CD1c-positive myeloid dendritic cell (primary cell): ENCODE results near the gene CDC42SE1.
"Not testable (repeated sequence)": the region's sequence is repeated elsewhere in the genome, so short reads cannot be mapped to it uniquely, and the experiment has no call there.

ENCODE experiments used
- DNase-seq: peaks from one replicate; pipeline ENCODE4 v3.0.0-alpha.2; 2016; ENCODE audit errors: extremely low spot score

Gene CDC42SE1

DNA sequence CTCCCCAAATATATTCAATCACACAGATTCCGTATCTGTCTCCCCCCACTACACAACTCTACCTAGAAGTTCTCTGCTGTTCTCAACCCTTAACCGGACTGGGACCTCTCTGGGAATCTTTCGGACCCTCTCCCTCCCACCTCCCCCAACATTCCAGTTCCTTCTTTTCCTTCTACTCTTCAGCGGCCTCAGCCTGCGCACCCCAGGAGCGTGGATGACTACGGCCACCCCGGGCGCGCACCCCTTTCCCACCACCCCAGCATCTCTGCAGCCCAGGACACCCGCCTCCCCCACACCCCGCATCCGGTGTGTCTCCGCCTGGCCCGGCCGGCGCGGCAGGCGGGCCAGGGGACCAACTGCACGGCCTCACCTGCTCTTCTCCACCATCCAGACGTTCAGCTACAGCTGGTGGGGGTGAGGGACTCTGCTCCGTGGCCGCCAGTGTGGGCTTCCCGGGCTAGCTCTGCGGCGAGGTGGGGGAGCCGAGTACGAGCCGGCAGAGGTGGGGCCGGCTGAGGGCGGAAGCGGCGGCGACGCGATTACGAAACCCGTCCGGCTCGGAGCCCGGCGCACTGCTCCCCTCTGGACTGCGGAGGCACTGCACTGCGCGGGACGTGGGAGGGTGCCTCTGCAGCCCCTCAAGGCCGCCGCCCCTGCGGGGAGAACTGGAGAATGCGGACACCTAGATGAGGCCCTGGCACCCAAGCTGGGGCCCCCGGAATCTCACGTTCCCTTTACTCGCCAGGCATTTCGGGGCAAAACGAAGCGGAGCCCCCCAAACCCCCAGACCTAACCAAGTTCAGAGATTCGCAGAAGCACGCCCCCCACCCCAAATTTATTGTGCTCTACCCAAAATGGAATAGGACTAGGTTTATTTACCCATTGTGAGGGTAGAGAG, at the start of gene CDC42SE1:
TSS of gene CDC42SE1 (minus strand) at position 514 of the 898 bp plus-strand sequence. CDS start 3,892 bp downstream, outside the sequence.
- peak; percentile 90 for DNase-seq

DNA sequence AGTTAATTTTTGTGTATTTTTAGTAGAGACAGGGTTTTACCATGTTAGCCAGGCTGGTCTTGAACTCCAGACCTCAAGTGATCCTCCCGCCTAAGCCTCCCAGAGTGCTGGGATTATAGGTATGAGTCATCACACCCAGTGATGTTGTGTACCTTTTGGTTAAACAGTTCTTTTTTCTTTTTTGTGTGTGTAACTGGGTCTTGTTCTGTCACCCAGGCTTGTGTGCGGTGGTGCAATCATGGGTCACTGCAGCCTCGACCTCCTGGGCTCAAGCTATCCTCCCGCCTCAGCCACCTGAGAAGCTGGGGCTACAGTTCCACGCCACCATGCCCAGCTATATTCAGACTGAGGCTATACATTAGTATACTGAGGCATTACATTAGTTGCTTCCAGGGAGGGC, 48.9 kb upstream of the CDC42SE1 start:
- DNase-seq = no peak

GRCh38 chr1:151106894-151107293, 47.5 kb upstream of the CDC42SE1 start:
- no peak for DNase-seq

DNA sequence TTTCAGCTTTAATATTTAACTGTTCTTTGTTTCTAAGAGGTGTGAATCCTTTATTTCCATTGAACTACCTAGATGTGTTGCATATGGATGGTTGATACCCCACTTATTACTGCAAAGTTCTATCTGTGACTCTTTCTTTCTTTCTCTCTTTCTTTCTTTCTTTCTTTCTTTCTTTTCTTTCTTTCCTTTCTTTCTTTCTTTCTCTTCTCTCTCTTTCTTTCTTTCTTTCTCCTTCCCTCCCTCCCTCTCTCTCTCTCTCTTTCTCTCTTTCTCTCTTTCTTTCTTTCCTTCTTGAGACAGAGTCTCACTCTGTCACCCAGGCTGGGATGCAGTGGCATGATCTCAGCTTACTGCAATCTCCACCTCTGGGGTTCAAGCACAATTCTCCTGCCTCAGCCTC, 45.2 kb upstream of the CDC42SE1 start:
- DNase-seq = no peak

GRCh38 chr1:151098126-151098525, 38.7 kb upstream of the CDC42SE1 start:
- DNase-seq = no peak

GRCh38 chr1:151097426-151097825, 38.0 kb upstream of the CDC42SE1 start:
- DNase-seq = not testable (repeated sequence)

DNA sequence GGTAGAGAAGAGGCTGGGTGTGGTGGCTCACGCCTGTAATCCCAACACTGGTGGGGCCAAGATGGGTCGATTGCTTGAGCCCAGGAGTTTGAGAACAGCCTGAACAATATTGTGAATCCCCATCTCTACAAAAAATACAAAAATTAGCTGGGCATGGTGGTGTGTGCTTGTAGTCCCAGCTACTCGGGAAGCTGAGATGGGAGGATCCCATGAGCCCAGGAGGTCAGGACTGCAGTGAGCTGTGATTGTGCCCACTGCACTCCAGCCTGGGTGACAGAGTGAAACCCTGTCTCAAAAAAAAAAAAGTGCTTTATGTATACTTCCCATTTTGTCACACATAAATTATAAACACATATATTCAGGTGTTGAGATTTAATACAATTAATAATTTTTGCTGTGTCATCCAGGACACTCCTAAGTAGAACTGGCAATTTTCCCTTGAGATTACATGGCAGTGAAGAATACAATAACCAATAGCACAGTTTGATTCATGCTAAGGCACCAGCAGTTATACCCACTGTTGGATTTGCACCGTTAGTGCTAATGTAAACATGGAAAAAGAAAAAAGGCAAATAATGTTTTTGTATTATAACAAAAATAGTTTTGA, 26.6 kb upstream of the CDC42SE1 start:
- DNase-seq = no peak

DNA sequence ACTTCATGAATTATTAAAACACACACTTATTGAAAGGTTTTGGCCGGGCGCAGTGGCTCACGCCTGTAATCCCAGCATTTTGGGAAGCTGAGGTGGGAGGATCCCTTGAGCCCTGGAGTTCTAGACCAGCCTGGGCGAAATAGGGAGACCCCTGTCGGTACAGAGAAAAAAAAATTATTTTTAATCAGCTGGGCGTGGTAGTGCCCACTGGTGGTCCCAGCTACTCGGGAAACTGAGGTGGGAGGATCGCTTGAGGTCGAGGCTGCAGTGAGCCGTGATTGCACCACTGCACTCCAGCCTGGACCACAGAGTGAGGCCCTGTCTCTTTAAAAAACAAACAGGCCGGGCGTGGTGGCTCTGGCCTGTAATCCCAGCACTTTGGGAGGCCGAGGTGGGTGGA, 12.8 kb upstream of the CDC42SE1 start:
- DNase-seq = no peak

- peak; percentile 87 for DNase-seq
Observed at GRCh38 chr1:151070474-151071276, 11.3 kb upstream of the CDC42SE1 start, which contains the start of gene GABPB2. Gene GABPB2, plus strand, starts transcription at chr1:151070761. Its CDS starts 17,429 bp downstream, at chr1:151088190.

DNA sequence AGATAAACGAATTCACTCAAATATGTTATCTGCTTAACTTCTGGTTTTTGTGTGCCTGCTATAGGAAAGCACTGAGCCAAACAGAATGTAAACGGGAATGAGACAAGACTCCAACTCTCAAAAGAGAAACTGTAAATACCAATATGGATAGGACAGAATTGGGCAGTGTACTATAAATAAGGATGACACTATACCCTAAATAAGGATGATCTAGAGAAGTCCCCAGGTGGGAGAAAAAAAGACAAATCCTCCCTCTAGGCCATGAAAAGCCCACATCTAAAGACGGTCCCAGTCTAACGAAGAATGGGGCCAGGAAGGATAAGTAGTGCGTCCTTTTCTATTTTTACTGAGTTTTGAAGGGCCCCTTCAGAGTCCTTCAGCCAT, 9.7 kb upstream of the CDC42SE1 start:
- no peak for DNase-seq

DNA sequence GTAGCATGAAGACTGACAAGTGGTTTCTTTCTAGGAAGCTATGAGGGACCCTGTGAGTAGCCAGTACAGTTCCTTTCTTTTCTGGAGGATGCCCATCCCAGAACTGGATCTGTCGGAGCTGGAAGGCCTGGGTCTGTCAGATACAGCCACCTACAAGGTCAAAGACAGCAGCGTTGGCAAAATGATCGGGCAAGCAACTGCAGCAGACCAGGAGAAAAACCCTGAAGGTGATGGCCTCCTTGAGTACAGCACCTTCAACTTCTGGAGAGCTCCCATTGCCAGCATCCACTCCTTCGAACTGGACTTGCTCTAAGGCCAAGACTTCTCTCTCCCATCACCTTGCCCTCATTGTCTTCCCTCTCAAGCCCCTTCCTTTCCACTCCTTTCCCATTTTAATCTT, 7.8 kb upstream of the CDC42SE1 start:
- DNase-seq = no peak

GRCh38 chr1:151065089-151065645, 5.7 kb upstream of the CDC42SE1 start:
- no peak for DNase-seq

- no peak for DNase-seq
Observed at GRCh38 chr1:151062741-151063371, 3.4 kb upstream of the CDC42SE1 start.

GRCh38 chr1:151061704-151062103, 2.3 kb upstream of the CDC42SE1 start:
- DNase-seq = no peak

DNA sequence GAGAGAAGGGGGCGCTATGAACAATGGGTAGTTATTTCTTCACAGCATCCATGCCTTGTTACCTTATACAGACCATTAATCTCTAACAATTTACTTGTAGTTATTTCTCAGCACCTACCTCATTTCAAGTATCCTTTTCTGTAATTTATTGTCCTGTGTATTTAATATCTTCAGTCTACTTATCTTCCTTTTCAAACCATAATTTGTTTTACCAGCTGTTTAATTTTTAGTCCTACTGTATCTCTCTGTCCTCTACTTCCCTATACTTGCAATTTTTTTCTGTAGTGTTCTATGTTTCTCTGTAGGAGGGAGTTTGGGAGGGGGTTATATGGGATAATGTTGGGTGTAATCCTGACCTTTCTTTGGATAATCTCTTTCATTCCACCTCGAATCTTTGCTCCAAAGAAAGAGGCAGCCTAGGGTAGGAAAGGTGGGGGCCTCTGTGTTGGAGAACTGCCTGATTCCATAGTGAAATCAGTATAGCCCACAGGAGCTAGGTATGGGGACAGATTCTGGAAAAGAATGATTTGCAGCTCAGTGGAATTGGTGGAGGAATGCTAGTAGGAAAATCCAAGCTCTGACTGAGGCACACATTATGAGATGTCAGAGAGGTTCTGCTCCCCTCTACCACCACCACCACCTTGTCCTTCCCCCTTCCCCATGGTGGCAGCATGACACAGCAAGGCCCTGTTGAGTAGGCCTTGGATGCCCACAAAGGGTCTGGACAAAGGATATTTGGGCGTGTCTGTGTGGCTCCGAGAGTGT, 1.4 kb upstream of the CDC42SE1 start:
- no peak for DNase-seq

GRCh38 chr1:151060007-151060656, 710 bp upstream of the CDC42SE1 start, which contains the start of gene MLLT11:
Gene MLLT11, plus strand, starts transcription at chr1:151060397. Its CDS starts 6,828 bp downstream, at chr1:151067225.
- DNase-seq = no peak

DNA sequence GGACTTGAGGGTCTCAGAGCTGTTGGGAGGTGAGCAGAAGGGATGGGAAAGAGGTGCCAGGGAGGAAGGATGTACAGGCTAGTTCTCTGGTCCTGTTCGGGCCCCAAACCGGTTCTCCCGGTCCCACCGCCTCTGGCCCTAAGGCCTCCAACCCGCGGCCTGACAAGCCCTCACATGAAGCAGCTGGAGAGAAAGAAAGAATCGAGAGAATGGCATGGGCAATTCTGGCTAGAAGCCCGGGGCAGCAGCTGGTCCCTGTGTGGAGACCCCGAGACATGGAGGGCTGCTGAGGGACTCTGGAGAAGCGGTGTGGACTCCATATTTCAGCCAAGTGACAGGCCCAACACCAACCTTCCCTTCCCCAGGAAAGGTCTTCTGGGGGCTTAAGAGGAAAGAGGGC, 730 bp downstream of the CDC42SE1 start:
- no peak for DNase-seq

DNA sequence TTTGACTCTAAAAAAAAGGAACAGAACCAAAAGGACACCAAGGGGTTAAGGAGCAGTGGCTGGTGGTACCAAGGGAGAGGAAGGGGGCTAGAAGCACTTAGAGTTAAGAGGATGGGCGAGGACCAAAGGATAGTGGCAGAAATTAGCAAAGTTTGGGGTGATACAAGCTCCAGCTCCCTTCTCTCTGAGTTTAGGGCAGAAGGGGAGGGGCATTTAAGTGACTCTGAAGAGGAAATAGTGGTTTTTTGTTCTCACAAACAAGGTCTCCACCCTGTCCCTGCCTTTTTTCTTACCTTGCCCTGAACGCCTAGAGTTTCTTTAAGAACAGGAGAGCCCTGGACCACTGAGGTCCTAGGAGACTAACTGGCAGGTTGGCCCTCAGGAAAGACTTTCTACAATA, 3.3 kb downstream of the CDC42SE1 start:
- DNase-seq = peak; percentile 24

- no peak for DNase-seq
Observed at GRCh38 chr1:151055581-151055980, 3.8 kb downstream of the CDC42SE1 start.

DNA sequence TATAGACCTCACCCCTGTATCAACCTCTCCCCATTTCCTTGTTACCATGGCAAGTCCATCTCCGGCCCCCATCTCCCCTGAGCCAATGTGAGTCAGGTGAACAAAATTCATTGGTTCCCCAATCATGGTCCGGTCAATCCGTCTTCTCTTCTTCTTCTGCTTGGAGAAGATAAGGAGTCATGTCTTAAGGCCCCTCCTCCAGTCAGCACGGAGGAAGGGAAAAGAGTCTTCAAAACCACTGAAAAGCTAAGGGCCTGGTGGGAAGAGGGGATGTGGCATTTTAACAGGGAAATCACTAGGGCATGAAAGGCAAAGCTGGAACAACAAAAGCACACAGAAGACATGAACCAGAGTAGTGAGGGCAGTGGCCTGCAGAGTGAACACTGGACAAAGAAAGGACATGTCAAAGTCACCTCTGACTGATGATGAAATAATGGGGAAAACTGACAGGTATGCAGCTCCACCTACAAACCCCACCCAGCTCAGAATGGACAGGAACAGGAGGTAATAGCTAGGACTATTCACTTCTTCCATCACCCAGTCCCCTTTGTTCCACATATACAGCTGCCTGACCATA, 4.4 kb downstream of the CDC42SE1 start:
- no peak for DNase-seq
